Esophagus (tissue), 2 donors: ENCODE results near the gene ZC3H7A. TPM values are rescaled to one million over a fixed set of nuclear protein-coding genes. Genes with fewer than 3 reads are reported as not detected.
A peak's percentile ranks its signal among the peaks of the same experiment; 100 is the strongest.

ENCODE experiments used
- H3K27ac ChIP-seq, 2 donors: one replicate each; pipeline ENCODE4 v1.5.1; 2013; ENCODE audit warnings: low read depth in 2 of 2, mild to moderate bottlenecking in 2 of 2, inconsistent platforms in 1 of 2, low read length in 1 of 2, moderate library complexity in 1 of 2
- H3K27me3 ChIP-seq, 2 donors: one replicate each; pipeline ENCODE4 v1.6.1; 2013; ENCODE audit warnings: low read length in 2 of 2, control low read depth in 1 of 2, mild to moderate bottlenecking in 1 of 2; ENCODE audit not compliant: insufficient read depth in 2 of 2, control insufficient read depth in 1 of 2
- H3K36me3 ChIP-seq, 2 donors: one replicate each; pipeline ENCODE4 v1.6.1; 2013; ENCODE audit warnings: low read length in 1 of 2; ENCODE audit not compliant: control insufficient read depth in 2 of 2, insufficient read depth in 2 of 2
- H3K4me1 ChIP-seq, 2 donors: one replicate each; pipeline ENCODE4 v1.6.1; 2013; ENCODE audit warnings: low read length in 1 of 2; ENCODE audit not compliant: control insufficient read depth in 2 of 2, insufficient read depth in 2 of 2
- H3K4me3 ChIP-seq, 2 donors: one replicate each; pipeline ENCODE4 v1.5.1; 2013; ENCODE audit warnings: low read length in 2 of 2, mild to moderate bottlenecking in 2 of 2, low read depth in 1 of 2, moderate library complexity in 1 of 2
- H3K9me3 ChIP-seq, 2 donors: one replicate each; pipeline ENCODE4 v1.6.1; 2013; ENCODE audit warnings: mild to moderate bottlenecking in 2 of 2, low read depth in 1 of 2, low read length in 1 of 2, moderate library complexity in 1 of 2; ENCODE audit not compliant: control insufficient read depth in 2 of 2, insufficient read depth in 1 of 2
- WGBS, 2 donors: extraction: QIAGEN DNeasy Blood & Tissue Kit; methylation state at CpG; one replicate each; pipeline ENCODE4 v1.1.7; 2013; 5-methylcytosine and 5-hydroxymethylcytosine counted together
- polyA plus RNA-seq, 2 donors: library from polyadenylated mRNA; stranded (reverse); fragments of 200-250 nt; gene quantifications; one replicate each; pipeline ENCODE4 v1.2.3, GENCODE V29; 2013
- donor health status: healthy with polysubstance abuse.
- donor health status: Bipolar disorder and iron deficiency.

The ZC3H7A gene
- polyA plus RNA-seq, 2 donors: 11.0 to 14.0 TPM

DNA sequence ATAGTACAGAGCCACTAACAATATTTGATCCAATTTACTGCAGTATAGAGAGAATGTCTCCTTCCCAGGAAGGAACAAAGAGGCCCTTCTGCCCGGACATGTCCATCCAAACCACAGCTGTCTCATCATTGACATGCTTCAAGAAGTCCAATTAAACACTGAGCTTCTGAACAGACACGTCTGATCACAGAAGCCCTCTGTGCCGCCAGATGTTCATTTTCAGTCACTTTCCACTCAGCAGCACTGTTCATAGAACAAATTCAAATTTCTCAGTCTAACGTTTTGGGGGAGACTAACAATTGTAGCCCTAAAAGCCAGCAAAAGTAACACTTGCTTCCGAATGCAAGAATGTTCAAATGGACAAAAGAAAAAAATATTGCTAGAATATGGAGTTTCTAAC lies 15.3 kb downstream of the ZC3H7A start:
- no peak overlapping the region for H3K4me3 ChIP-seq

DNA sequence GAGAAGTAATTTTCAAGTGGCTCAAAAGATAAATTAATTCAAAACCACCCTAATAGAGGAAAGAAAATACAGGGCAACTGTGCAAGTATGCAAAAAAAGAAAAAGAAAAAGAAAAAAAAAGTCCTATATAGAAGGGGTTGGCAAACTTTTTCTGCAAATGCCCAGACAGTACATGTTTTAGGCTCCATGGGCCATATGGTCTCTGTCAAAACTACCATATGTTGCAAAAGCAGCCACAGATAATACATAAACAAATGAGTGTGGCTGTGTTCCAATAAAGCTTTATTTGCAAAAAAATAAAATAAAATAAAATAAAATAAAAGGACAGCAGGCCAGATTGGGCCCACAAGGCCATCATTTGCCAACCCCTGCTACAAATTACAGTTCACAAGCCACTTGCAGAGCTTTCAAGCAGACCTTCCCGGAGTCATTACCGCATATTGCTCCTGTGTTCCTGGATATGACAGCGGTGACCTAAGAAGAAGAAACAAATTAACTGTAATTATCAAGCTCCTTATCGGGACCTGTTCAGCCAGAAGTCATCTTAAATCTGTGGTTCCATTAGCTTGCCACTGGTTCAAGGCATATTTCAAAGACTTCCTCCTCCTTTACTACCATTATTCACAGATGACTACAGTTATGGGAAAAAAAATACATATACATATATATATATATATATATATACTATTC lies 15.9 kb downstream of the ZC3H7A start:
- Histone ChIP-seq H3K27ac (no peak overlapping the region), H3K27me3 (no peaks in the 10 kb centered on the region), H3K4me1 (no peaks in the 10 kb centered on the region), H3K36me3 (no peaks in the 10 kb centered on the region), H3K4me3 (no peak overlapping the region), H3K9me3 (no peaks in the 10 kb centered on the region)
- WGBS, 2 donors: 77 to 78% methylated on average over 4 of the region's 4 CpGs

More for the DNA sequence above, 15.3 kb downstream of the ZC3H7A start:
- Histone ChIP-seq H3K4me1 (no peaks in the 10 kb centered on the region), H3K9me3 (no peaks in the 10 kb centered on the region), H3K27me3 (no peaks in the 10 kb centered on the region), H3K27ac (peak overlapping the region in 1 of 2 donors; percentile 72), H3K36me3 (no peaks in the 10 kb centered on the region)
- 28 to 40% methylated on average over 5 of the region's 5 CpGs for WGBS, 2 donors

DNA sequence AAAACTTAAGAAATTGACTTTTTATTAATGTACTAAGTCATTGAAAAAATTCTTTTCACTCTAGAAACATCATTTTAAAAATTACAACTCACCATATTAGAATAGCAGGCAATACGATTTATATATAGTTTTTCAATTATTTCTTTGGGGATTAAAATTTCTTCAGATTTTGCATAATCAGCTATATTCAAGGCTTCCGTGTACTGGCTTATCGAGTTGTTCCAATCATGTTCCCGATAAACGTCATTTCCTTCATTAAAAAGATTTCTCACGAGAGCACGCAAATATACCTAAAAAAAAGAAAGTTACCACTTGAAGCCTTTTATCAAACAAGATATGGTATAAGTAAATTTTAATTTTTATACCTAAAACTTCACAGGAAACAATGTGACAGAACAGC lies 18.0 kb downstream of the ZC3H7A start:
- Histone ChIP-seq H3K9me3 (no peaks in the 10 kb centered on the region), H3K36me3 (peaks cover 0 to 5% of the 10 kb centered on the region in 2 donors), H3K27me3 (no peaks in the 10 kb centered on the region), H3K4me1 (no peaks in the 10 kb centered on the region), H3K27ac (no peak overlapping the region), H3K4me3 (no peak overlapping the region)
- WGBS, 2 donors: 95 to 98% methylated on average over 7 of the region's 7 CpGs

DNA sequence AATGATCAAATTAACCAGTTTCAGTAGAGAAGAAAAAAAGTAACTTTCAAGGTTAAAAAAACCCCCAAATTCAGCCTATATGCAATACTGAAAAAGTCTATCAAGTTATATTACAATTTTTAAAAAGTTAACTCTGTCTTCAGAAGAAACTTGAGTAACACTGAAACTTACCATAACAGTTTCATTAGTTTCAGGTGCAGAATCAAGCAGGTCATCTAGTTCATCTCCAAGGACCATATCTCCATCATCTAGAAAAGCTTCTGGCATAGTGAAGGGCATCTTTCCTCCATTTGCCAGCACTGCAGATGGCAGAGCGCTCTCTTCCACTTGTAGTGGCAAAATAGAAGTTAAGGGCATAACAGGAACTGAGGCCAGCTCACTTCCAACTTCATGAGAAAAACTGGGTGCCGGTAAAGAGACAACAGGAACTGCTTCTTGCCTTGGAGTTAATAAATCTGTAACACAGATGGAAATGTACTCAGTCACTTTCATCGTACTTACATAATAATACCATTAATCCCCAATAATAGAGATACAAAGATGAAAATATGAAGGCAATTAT lies 22.9 kb downstream of the ZC3H7A start:
- Histone ChIP-seq H3K9me3 (no peaks in the 10 kb centered on the region), H3K36me3 (peaks cover 0 to 13% of the 10 kb centered on the region in 2 donors), H3K27ac (no peak overlapping the region), H3K4me1 (no peaks in the 10 kb centered on the region), H3K4me3 (no peak overlapping the region), H3K27me3 (no peaks in the 10 kb centered on the region)
- 89 to 95% methylated on average over 3 of the region's 3 CpGs for WGBS, 2 donors

DNA sequence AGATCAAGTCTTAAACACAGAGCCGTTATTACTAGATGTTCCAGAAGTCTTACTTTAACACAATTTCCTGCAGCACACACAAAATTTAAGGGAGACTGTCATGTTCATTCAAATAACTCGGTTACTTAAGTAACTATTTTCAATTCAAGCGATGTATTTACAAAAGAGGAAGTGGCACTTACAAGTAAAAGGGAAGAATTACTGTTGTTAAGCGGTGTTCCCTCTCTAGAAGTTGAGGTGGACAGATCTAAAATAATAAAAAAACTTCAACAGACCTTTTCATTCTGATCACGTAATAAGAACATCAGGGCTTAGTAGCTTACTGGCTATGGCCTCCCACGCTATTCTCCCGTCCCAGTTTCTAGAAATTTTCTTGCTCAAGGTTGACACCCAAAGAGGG lies 28.2 kb downstream of the ZC3H7A start:
- no peak overlapping the region for H3K4me3 ChIP-seq
- 74 to 80% methylated on average over 7 of the region's 7 CpGs for WGBS, 2 donors
- H3K27ac ChIP-seq: no peak overlapping the region
- no peaks in the 10 kb centered on the region for H3K4me1 ChIP-seq
- peaks cover 3 to 14% of the 10 kb centered on the region in 2 donors for H3K36me3 ChIP-seq
- no peaks in the 10 kb centered on the region for H3K27me3 ChIP-seq
- H3K9me3 ChIP-seq: no peaks in the 10 kb centered on the region

DNA sequence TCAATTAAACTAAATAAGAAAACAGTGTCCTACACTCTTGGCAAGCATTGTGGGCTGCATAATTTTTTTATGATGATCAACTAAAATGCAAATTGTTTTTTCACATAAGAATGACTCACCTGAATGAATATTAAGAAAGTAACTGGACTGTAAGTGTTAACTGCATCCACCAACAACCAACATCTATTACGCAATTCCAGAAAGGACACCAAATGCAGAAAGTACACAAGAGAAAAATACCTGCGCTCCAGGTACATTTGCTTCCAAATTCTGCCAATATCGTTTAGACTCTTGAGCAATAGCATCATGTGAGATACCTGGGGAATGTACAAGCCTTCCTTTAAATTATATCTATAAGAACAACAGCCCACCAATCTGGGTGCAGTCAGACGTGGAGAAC lies 34.6 kb downstream of the ZC3H7A start:
- Histone ChIP-seq H3K9me3 (no peaks in the 10 kb centered on the region), H3K4me3 (no peak overlapping the region), H3K27ac (no peak overlapping the region), H3K4me1 (no peaks in the 10 kb centered on the region), H3K36me3 (peaks cover 8 to 10% of the 10 kb centered on the region in 2 donors), H3K27me3 (no peaks in the 10 kb centered on the region)
- 64 to 68% methylated on average over 4 of the region's 4 CpGs for WGBS, 2 donors

DNA sequence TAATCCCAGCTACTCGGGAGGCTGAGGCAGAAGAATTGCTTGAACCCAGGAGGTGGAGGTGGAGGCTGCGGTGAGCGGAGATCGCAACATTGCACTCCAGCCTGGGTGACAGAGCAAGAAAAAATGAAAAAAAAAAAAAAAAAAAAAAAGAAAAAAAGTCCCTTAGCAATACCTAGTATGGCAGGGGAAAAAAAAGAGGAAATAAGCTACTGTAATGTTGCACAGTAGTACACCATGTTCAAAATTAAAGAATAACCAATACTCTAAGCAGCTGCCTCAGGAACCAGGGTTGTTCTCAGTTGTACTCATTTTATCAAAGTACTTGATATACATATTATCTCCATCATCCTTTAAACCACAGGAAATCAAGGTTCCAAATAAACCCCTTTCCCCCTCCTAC lies 37.1 kb downstream of the ZC3H7A start:
- no peaks in the 10 kb centered on the region for H3K27me3 ChIP-seq
- no peaks in the 10 kb centered on the region for H3K4me1 ChIP-seq
- H3K36me3 ChIP-seq: peaks cover 10 to 13% of the 10 kb centered on the region in 2 donors
- 87 to 99% methylated on average over 4 of the region's 4 CpGs for WGBS, 2 donors
- no peak overlapping the region for H3K27ac ChIP-seq
- H3K4me3 ChIP-seq: no peak overlapping the region
- H3K9me3 ChIP-seq: no peaks in the 10 kb centered on the region

DNA sequence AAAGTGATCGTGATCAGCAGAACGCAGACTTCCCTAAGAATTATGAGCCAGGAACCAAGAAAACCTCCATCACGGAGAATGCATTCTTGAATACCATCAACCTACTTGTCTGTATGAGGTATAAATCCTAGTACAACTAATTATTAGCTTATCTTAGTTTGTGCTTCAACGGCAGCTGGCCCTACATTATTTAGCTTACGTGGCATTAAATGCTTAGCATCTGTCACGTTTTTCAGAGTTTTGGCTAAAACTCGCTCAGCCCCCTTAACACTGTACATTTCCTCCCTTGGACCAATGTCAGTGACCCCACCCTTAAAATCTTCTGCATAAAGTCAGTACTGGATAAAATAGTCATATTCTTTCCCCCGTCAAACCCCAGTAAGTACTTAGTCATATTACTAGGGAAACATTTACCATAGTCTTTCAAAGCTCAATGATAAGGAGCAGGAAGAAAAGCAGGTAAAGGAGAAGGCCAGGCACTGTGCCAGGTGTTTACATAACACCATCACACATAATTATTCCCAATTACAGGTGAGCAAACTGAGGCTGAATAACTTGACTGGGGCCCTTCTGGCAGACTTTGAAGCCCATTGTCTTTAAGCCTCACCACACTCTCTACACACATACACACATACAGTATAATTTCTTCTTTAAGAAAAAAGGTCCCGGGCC lies 37.8 kb downstream of the ZC3H7A start:
- WGBS, 2 donors: 69 to 89% methylated on average over 9 of the region's 9 CpGs

DNA sequence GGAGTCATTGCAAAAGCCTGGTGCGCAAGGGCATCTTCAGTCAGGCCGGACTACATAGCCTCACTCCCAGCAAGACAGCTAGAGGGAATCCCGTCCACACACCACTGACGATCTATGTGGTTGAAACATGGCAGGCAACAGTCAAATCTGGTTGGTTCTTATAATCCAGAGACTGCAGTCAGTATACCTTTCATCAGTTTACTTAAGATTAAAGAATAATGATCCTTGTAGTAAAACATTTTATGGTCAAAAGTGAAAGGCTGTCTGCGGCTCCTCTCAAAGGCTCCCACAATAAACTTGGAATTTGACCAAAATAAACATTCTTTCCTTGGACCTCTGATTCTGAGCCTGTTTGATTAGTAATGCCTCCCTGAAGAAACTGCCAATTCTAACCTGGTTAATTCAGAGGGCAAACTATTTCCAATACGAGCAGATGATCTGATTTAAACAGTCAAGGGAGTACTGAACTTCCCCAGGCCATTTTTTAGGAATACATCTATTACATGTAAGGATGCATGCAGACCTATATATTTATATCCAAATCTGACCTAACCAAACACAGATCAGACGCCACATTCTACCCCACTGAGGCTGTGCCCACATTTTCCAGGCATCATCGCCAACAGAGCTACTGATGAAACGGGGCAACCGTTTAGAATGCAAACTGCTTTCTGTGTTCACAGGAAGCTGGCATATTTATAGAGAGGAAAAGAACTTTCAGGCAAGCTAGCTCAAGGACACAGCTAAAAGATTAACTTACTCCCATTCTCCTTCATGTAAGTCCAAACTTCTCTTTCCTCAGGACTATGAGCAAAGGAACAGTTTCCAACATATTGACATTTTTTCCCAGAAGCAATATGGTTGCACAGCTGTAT lies 39.1 kb downstream of the ZC3H7A start:
- WGBS, 2 donors: 52 to 54% methylated on average over 10 of the region's 10 CpGs
- no peak overlapping the region for H3K4me3 ChIP-seq
- no peak overlapping the region for H3K27ac ChIP-seq
- H3K36me3 ChIP-seq: peaks cover 13 to 19% of the 10 kb centered on the region in 2 donors
- H3K27me3 ChIP-seq: no peaks in the 10 kb centered on the region
- H3K4me1 ChIP-seq: no peaks in the 10 kb centered on the region
- H3K9me3 ChIP-seq: no peaks in the 10 kb centered on the region

More for the DNA sequence above, 37.8 kb downstream of the ZC3H7A start:
- peaks cover 10 to 13% of the 10 kb centered on the region in 2 donors for H3K36me3 ChIP-seq
- no peaks in the 10 kb centered on the region for H3K9me3 ChIP-seq
- H3K4me3 ChIP-seq: no peak overlapping the region
- no peaks in the 10 kb centered on the region for H3K27me3 ChIP-seq
- H3K4me1 ChIP-seq: no peaks in the 10 kb centered on the region
- no peak overlapping the region for H3K27ac ChIP-seq
